Thymus (tissue), 11 donors: ENCODE measurements around the gene SLC4A2. TPM values are rescaled to one million over a fixed set of nuclear protein-coding genes. Genes with fewer than 3 reads are reported as not detected.
A peak's percentile ranks its signal among the peaks of the same experiment; 100 is the strongest.
"Not testable (repeated sequence)": the region's sequence is repeated elsewhere in the genome, so short reads cannot be mapped to it uniquely, and the experiment has no call there.

Source experiments
- DNase-seq, 9 donors: peaks; one replicate each; pipeline ENCODE4 v3.0.0-alpha.2; 2013; ENCODE audit warnings: low spot score in 9 of 9, low read depth in 6 of 9, missing footprints in 1 of 9
- H3K27ac ChIP-seq, 2 donors: one replicate each; pipeline ENCODE4 v1.5.1; 2013; ENCODE audit warnings: control low read depth in 1 of 2, low read depth in 1 of 2, low read length in 1 of 2, mild to moderate bottlenecking in 1 of 2, moderate library complexity in 1 of 2
- H3K27me3 ChIP-seq, 2 donors: one replicate each; pipeline ENCODE4 v1.5.1; 2013; ENCODE audit warnings: low read length in 1 of 2; ENCODE audit not compliant: control insufficient read depth in 2 of 2, insufficient read depth in 1 of 2
- H3K36me3 ChIP-seq, 2 donors: one replicate each; pipeline ENCODE4 v1.5.1; 2013; ENCODE audit warnings: low read length in 1 of 2, mild to moderate bottlenecking in 1 of 2, moderate library complexity in 1 of 2; ENCODE audit not compliant: control insufficient read depth in 2 of 2, insufficient read depth in 2 of 2
- H3K4me1 ChIP-seq, 2 donors: one replicate each; pipeline ENCODE4 v1.5.1; 2013; ENCODE audit warnings: low read length in 2 of 2; ENCODE audit not compliant: control insufficient read depth in 2 of 2, insufficient read depth in 2 of 2
- H3K4me3 ChIP-seq, 2 donors: one replicate each; pipeline ENCODE4 v1.5.1; 2013; ENCODE audit warnings: low read length in 2 of 2, control low read depth in 1 of 2, mild to moderate bottlenecking in 1 of 2
- H3K9me3 ChIP-seq, 2 donors: one replicate each; pipeline ENCODE4 v1.5.1; 2013; ENCODE audit warnings: low read length in 1 of 2, mild to moderate bottlenecking in 1 of 2; ENCODE audit not compliant: control insufficient read depth in 2 of 2, insufficient read depth in 1 of 2
- WGBS: extraction: QIAGEN DNeasy Blood & Tissue Kit; methylation state at CpG from one replicate; pipeline ENCODE4 v1.1.7; 2013; 5-methylcytosine and 5-hydroxymethylcytosine counted together
- polyA plus RNA-seq: library from polyadenylated mRNA; stranded (reverse); fragments of 200-250 nt; gene quantifications from one replicate; pipeline ENCODE4 v1.2.3, GENCODE V29; 2013
- total RNA-seq: library from RNA; stranded (reverse); fragments of 120-200 nt; gene quantifications from one replicate; pipeline ENCODE4 v1.2.4, GENCODE V29; 2013
- donor health status: healthy.

SLC4A2 gene
- total and polyA plus RNA-seq, 2 donors: 22.9 to 89.5 TPM

- peak in 4 of 9 donors; percentile 49 to 68 (median 53) for DNase-seq
- Histone ChIP-seq H3K4me3 (peak overlapping the region in 1 of 2 donors; percentile 41), H3K27me3 (peaks cover 16 to 73% of the 10 kb centered on the region in 2 donors), H3K9me3 (peaks cover 0 to 15% of the 10 kb centered on the region in 2 donors), H3K27ac (no peak overlapping the region), H3K4me1 (peaks cover 10 to 44% of the 10 kb centered on the region in 2 donors), H3K36me3 (no peaks in the 10 kb centered on the region)
- 2% methylated on average over 82 of the region's 82 CpGs for WGBS
Measured at GRCh38 chr7:151018421-151019129, 40.8 kb upstream of the SLC4A2 start.

- WGBS: 26% methylated on average over 20 of the region's 20 CpGs
- Histone ChIP-seq H3K27ac (no peak overlapping the region), H3K4me3 (peak overlapping the region in 1 of 2 donors; percentile 41), H3K4me1 (peaks cover 10 to 39% of the 10 kb centered on the region in 2 donors), H3K9me3 (peaks cover 0 to 11% of the 10 kb centered on the region in 2 donors), H3K36me3 (no peaks in the 10 kb centered on the region), H3K27me3 (peaks cover 16 to 72% of the 10 kb centered on the region in 2 donors)
- DNase-seq: no peak
Measured at GRCh38 chr7:151019130-151019447, 40.3 kb upstream of the SLC4A2 start.

DNA sequence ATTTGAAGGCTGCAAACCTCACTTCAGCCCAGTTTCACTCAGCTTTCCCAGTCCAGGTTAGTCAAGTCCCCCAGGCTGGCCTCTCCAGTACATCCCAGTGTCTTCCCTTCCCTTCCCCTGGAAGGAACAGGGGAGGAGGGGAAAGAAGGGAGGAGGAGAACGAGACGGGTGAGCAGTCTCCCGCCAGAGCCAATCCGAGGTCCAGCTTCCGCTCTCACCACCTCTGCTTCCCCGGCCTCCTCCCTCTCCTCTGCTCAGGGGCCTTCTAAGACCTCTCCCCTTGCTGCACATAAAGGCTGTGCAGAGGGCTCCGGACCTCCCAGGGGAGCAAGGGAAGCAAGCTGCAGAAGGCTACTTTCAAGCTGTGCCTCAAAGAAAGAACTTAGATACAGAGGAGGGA lies 39.2 kb upstream of the SLC4A2 start:
- Histone ChIP-seq H3K9me3 (peaks cover 0 to 10% of the 10 kb centered on the region in 2 donors), H3K27ac (no peak overlapping the region), H3K4me3 (no peak overlapping the region), H3K4me1 (peaks cover 10 to 28% of the 10 kb centered on the region in 2 donors), H3K36me3 (no peaks in the 10 kb centered on the region), H3K27me3 (peaks cover 16 to 78% of the 10 kb centered on the region in 2 donors)
- WGBS: 74% methylated on average over 7 of the region's 7 CpGs
- DNase-seq: no peak

DNA sequence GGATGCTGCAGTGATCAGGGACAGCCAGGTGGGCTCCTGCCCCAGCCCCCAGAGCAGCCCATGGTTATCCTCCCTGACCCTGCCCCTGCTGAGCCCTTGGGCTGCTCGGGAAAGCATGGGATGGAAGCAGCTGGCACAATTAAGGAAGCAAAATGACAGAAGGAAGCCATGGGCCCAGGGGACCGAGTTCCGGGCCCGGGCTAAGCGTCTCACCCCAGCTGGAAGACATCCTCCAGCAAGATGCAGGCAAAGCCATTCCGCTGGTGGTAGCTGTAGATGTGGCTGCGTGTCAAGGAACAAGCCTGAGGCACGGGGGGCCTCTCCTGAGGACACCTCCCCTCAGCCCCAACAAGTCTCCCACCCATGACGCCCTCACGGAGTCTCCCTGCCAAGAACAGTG lies 36.2 kb upstream of the SLC4A2 start:
- DNase-seq: no peak
- H3K4me1 ChIP-seq: peaks cover 12 to 18% of the 10 kb centered on the region in 2 donors
- H3K27ac ChIP-seq: no peak overlapping the region
- H3K36me3 ChIP-seq: no peaks in the 10 kb centered on the region
- 88% methylated on average over 10 of the region's 10 CpGs for WGBS
- H3K9me3 ChIP-seq: peaks cover 0 to 10% of the 10 kb centered on the region in 2 donors
- H3K4me3 ChIP-seq: no peak overlapping the region
- H3K27me3 ChIP-seq: peaks cover 16 to 78% of the 10 kb centered on the region in 2 donors

GRCh38 chr7:151024435-151025056 lies 34.8 kb upstream of the SLC4A2 start, which contains the start of gene ATG9B:
Gene ATG9B (minus strand): TSS chr7:151024494. CDS start chr7:151024423, 71 bp downstream.
- Histone ChIP-seq H3K27me3 (peaks cover 4 to 66% of the 10 kb centered on the region in 2 donors), H3K4me1 (peaks cover 9 to 15% of the 10 kb centered on the region in 2 donors), H3K36me3 (no peaks in the 10 kb centered on the region), H3K27ac (no peak within 1 kb of the TSS), H3K9me3 (peaks cover 0 to 3% of the 10 kb centered on the region in 2 donors), H3K4me3 (no peak within 1 kb of the TSS)
- no peak for DNase-seq
- 91% methylated on average over 4 of the region's 4 CpGs for WGBS

DNA sequence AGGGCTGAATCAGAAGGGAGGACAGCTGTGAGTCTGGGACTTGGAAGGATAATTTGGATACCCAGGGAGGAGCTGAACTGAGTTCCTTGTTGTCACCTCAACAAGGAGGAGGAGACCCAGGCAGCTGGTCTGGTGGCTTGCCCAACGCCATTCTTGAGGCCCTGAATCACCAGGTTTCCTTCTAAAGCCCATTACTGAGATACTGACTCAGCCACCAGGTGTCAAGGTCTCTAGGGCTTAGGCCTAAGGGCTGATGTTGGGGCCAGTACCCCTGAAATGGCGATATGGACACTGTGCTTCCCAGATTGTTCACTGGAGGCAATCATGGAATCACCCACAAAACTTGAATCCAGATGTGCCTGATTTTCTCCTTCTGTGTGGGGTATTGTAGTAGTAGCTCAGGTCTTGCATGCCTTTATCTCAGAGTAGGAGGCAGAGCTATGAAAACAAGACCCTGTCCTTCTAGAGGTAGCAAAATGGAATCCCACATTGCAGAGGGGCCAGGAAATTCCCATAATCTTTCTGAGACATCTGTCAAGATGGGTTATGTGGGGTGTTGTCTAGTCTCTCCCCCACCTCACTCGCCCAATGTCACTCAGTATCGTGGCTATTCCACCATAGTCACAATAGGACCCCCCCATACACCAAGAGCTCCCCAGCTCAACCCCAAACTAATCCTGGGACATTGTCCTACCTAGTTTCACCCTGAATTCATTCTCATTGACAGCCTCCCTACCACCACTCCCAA lies 33.3 kb upstream of the SLC4A2 start:
- no peak overlapping the region for H3K27ac ChIP-seq
- no peak overlapping the region for H3K4me3 ChIP-seq
- H3K36me3 ChIP-seq: peaks cover 0 to under 1% of the 10 kb centered on the region in 2 donors
- 91% methylated on average over 4 of the region's 4 CpGs for WGBS
- H3K4me1 ChIP-seq: peaks cover 9 to 15% of the 10 kb centered on the region in 2 donors
- H3K27me3 ChIP-seq: peaks cover 0 to 50% of the 10 kb centered on the region in 2 donors
- H3K9me3 ChIP-seq: no peaks in the 10 kb centered on the region
- DNase-seq: no peak

- Histone ChIP-seq H3K4me3 (peak overlapping the region in 1 of 2 donors; percentile 86), H3K27me3 (peaks cover 0 to 46% of the 10 kb centered on the region in 2 donors), H3K4me1 (peaks cover 9 to 15% of the 10 kb centered on the region in 2 donors)
- WGBS: 53% methylated on average over 19 of the region's 19 CpGs
- not testable (repeated sequence) for DNase-seq, H3K36me3 ChIP-seq, H3K27ac ChIP-seq, H3K9me3 ChIP-seq
Measured at GRCh38 chr7:151026771-151027727, 32.3 kb upstream of the SLC4A2 start.

GRCh38 chr7:151027728-151028130 lies 31.7 kb upstream of the SLC4A2 start:
- not testable (repeated sequence) for H3K36me3 ChIP-seq, DNase-seq, H3K9me3 ChIP-seq
- WGBS: 10% methylated on average over 16 of the region's 16 CpGs
- peak overlapping the region; percentile 71 to 82 for H3K27ac ChIP-seq
- peaks cover 9 to 15% of the 10 kb centered on the region in 2 donors for H3K4me1 ChIP-seq
- H3K27me3 ChIP-seq: peaks cover 0 to 45% of the 10 kb centered on the region in 2 donors
- peak overlapping the region; percentile 86 for H3K4me3 ChIP-seq
